Measurements from ENCODE around the gene GMEB2.
A peak's percentile ranks its signal among the peaks of the same experiment; 100 is the strongest.

The GMEB2 gene

GRCh38 chr20:63555661-63556381, 71.1 kb downstream of the GMEB2 start:
- ChIA-PET CTCF (interaction anchor here (0.8 to 1.8 kb wide), 4 partner anchors 16 to 309 kb away, joined by 3 to 5 read pairs (median 4); partner anchors contain the start of gene PTK6), POLR2A (interaction anchor here (1.2 kb wide), 1 partner anchor 9 kb away, joined by 3 read pairs; no protein-coding TSS in a partner anchor)
- TF ChIP-seq CTCF (IDR thresholded peaks at IDR 0.05; ENCODE audit: control extremely low read depth, extremely low read depth, low read depth, missing control alignments), result no peak
- no peak for DNase-seq (ENCODE audit: extremely low spot score)

GRCh38 chr20:63554361-63555278, 72.3 kb downstream of the GMEB2 start:
- no peak for DNase-seq (ENCODE audit: extremely low spot score)
- TF ChIP-seq CTCF (IDR thresholded peaks at IDR 0.05; ENCODE audit: control extremely low read depth, extremely low read depth, low read depth, missing control alignments), result no peak
- ChIA-PET POLR2A (interaction anchor here (1.2 kb wide), 1 partner anchor 11 kb away, joined by 3 read pairs; no protein-coding TSS in a partner anchor), CTCF (interaction anchor here (0.8 to 1.8 kb wide), 5 partner anchors 12 to 87 kb away, joined by 3 to 5 read pairs (median 4); partner anchors contain the start of gene PTK6)

GRCh38 chr20:63553933-63554290, 73.0 kb downstream of the GMEB2 start, which contains the start of gene FNDC11:
Gene FNDC11 (plus strand): TSS chr20:63554159. CDS start chr20:63555664, 1,505 bp downstream.
- TF ChIP-seq CTCF (IDR thresholded peaks at IDR 0.05; ENCODE audit: control extremely low read depth, extremely low read depth, low read depth, missing control alignments), result no peak
- DNase-seq (ENCODE audit: extremely low spot score), result peak; percentile 59
- ChIA-PET CTCF (interaction anchor here (1.3 to 1.5 kb wide), 2 partner anchors 12 to 17 kb away, joined by 4 read pairs; partner anchors contain the start of gene PTK6), POLR2A (no interaction called here)

GRCh38 chr20:63553251-63553932, 73.5 kb downstream of the GMEB2 start:
- peak; percentile 87 for DNase-seq (ENCODE audit: extremely low spot score)
- POLR2A ChIA-PET, result interaction anchor here (0.8 kb wide), 1 partner anchor 12 kb away, joined by 3 read pairs; no protein-coding TSS in a partner anchor
- TF ChIP-seq CTCF (IDR thresholded peaks at IDR 0.05; ENCODE audit: control extremely low read depth, extremely low read depth, low read depth, missing control alignments), result no peak
- CTCF ChIA-PET, result interaction anchor here (2.4 kb wide), 1 partner anchor 15 kb away, joined by 22 read pairs; the partner anchor contains the start of gene PTK6

GRCh38 chr20:63552481-63553249, 74.2 kb downstream of the GMEB2 start:
- ChIA-PET CTCF (interaction anchor here (1.0 to 2.4 kb wide), 3 partner anchors 9 to 56 kb away, joined by 3 to 22 read pairs (median 3); partner anchors contain the start of gene PTK6), POLR2A (interaction anchor here (0.8 kb wide), 1 partner anchor 13 kb away, joined by 3 read pairs; no protein-coding TSS in a partner anchor)
- no peak for TF ChIP-seq CTCF (IDR thresholded peaks at IDR 0.05; ENCODE audit: control extremely low read depth, extremely low read depth, low read depth, missing control alignments)
- DNase-seq (ENCODE audit: extremely low spot score), result no peak
